ENCODE results near the gene ACOT13. TPM values are rescaled to one million over a fixed set of nuclear protein-coding genes. Genes with fewer than 3 reads are reported as not detected.

ACOT13 gene
- total RNA-seq, 1 experiment from 2014 or later = 33.5 TPM

GRCh38 chr6:24742216-24742738 is 75.4 kb downstream of the ACOT13 start (continued):
- no peak for TF ChIP-seq CTCF (IDR thresholded peaks at IDR 0.05 in 2 of 3, conservative IDR thresholded peaks at IDR 0.05 in 1 of 3; ENCODE audit: borderline replicate concordance in 1 of 3, insufficient read depth in 1 of 3, low read depth in 2 of 3, low read length in 2 of 3)
- TF ChIP-seq YY1 (IDR thresholded peaks at IDR 0.05; ENCODE audit: extremely low read depth, insufficient replicate concordance, low read depth, low read length) = no peak
- no peak for TF ChIP-seq REST (IDR thresholded peaks at IDR 0.05; ENCODE audit: low read depth)
- no peak for TF ChIP-seq ZNF274 (IDR thresholded peaks at IDR 0.05; ENCODE audit: low read depth, low read length)
- no peak for TF ChIP-seq ELF1 (IDR thresholded peaks at IDR 0.05; ENCODE audit: borderline replicate concordance, low read depth)
- TF ChIP-seq JUND (IDR thresholded peaks at IDR 0.05) = no peak
- no peak for TF ChIP-seq CEBPB (IDR thresholded peaks at IDR 0.05; ENCODE audit: low read depth)
- TF ChIP-seq SRF (IDR thresholded peaks at IDR 0.05; ENCODE audit: low read depth) = no peak
- no peak for TF ChIP-seq CBX3 (IDR thresholded peaks at IDR 0.05; ENCODE audit: low read depth)
- TF ChIP-seq RAD21 (IDR thresholded peaks at IDR 0.05; ENCODE audit: low read depth) = no peak
